Stimulated activated CD8-positive, alpha-beta memory T cell treated with anti-CD3 and anti-CD28 coated beads, Interleukin-15, amount 100 ng/mL, for 24 hours (primary cell): ENCODE measurements around the gene ELOA.
A peak's percentile ranks its signal among the peaks of the same experiment; 100 is the strongest.
"Not testable (repeated sequence)": the region's sequence is repeated elsewhere in the genome, so short reads cannot be mapped to it uniquely, and the experiment has no call there.

ENCODE experiments used
- DNase-seq: peaks from one replicate; pipeline ENCODE4 v3.0.0-alpha.2; 2020; ENCODE audit warnings: low read depth

The ELOA gene

GRCh38 chr1:23784846-23785245 lies 41.6 kb downstream of the ELOA start:
- DNase-seq: no peak

DNA sequence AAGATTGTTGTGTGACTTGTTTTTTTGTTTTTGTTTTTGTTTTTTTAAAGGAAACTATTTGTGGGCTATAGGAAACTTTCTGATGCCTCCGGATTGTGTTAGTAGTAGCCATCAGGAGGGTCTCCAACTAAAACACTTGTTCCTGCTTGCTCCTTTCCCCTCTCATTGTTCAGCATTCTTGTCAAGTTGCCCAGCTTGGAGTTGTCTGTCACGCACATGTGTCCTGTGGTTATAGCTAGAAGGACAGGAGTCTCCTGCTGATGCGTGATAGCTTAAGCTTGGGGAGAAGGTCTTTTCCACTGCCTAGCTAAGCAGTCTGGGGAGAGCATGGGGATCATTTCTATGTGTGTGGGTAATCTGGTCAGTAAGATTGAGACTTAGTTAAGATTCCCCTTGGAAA lies 44.4 kb downstream of the ELOA start:
- DNase-seq: no peak

DNA sequence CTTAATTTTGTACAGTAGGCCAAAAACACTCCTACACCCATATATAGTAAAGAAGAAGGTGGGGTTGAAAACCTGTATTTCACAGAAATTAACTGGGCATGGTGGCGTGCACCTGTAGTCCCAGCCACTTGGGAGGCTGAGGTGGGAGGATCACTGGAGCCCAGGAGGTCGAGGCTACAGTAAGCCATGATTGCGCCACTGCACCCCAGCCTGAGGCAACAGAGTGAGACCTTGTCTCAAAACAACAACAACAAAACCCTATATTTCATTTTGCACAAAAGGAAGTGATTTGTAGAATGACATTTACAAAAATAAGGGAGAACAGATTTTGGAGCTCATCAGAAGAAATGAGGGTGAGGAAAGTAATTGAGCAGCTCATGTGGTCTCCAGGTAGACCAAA lies 45.4 kb downstream of the ELOA start:
- DNase-seq: no peak

GRCh38 chr1:23790696-23791515 lies 47.6 kb downstream of the ELOA start, which contains the start of gene LYPLA2:
Gene LYPLA2 (plus strand): TSS chr1:23791145. CDS start chr1:23792683, 1,538 bp downstream.
- peak; percentile 71 for DNase-seq

GRCh38 chr1:23791516-23792047 lies 48.3 kb downstream of the ELOA start:
- DNase-seq: no peak

- DNase-seq: no peak
Observed at GRCh38 chr1:23792151-23792945, 49.1 kb downstream of the ELOA start.

- no peak for DNase-seq
Observed at GRCh38 chr1:23793018-23793781, 49.9 kb downstream of the ELOA start.

GRCh38 chr1:23793861-23794731 lies 50.8 kb downstream of the ELOA start:
- no peak for DNase-seq

DNA sequence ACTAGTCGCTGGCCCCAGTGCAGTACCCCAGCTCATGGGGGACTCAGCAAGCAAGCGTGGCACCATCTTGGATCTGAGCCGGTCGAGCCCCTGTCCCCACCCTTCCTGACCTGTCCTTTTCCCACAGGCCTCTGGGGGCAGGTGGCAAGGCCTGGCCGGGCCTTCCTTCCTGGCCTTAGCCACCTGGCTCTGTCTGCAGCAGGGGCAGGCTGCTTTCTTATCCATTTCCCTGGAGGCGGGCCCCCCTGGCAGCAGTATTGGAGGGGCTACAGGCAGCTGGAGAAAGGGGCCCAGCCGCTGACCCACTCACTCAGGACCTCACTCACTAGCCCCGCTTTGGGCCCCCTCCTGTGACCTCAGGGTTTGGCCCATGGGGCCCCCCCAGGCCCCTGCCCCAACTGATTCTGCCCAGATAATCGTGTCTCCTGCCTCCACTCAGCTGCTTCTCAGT lies 51.5 kb downstream of the ELOA start:
- DNase-seq: not testable (repeated sequence)

- DNase-seq: no peak
Observed at GRCh38 chr1:23795676-23796465, 52.6 kb downstream of the ELOA start.

DNA sequence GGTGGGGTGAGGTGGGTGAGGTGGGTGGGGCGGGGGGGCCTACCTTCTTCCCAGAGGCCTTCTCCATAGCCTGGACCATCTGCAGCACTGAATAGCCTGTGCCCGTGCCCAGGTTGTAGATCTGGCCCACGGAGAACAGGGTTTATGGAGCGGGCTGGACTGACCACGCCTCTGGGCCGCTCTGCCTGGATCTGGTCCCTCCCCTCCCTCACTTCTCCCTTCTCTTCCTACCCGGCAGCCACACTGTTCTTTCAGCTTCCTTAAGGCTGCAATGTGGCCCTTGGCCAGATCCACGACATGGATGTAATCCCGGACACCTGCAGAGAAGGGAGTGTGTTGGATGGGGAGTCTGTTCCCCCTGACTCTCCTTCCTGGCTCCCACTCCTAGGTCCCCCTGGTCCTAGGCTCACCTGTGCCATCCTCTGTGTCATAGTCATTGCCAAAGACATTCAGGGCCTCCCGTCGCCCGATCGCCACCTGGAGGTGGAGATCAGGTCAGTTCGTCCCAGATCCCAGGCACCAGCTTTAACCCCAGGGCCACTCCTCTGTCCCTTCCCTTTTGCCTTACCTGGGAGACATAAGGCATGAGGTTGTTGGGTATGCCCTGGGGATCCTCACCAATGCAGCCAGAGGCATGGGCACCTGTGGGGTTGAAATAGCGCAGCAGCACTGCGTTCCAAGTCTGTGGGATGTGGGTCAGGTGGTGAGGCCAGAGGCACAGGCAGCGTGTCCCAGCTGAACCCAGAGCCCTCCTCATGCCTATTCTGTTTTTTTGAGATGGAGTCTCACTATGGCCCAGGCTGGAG lies 53.4 kb downstream of the ELOA start:
- DNase-seq: no peak

DNA sequence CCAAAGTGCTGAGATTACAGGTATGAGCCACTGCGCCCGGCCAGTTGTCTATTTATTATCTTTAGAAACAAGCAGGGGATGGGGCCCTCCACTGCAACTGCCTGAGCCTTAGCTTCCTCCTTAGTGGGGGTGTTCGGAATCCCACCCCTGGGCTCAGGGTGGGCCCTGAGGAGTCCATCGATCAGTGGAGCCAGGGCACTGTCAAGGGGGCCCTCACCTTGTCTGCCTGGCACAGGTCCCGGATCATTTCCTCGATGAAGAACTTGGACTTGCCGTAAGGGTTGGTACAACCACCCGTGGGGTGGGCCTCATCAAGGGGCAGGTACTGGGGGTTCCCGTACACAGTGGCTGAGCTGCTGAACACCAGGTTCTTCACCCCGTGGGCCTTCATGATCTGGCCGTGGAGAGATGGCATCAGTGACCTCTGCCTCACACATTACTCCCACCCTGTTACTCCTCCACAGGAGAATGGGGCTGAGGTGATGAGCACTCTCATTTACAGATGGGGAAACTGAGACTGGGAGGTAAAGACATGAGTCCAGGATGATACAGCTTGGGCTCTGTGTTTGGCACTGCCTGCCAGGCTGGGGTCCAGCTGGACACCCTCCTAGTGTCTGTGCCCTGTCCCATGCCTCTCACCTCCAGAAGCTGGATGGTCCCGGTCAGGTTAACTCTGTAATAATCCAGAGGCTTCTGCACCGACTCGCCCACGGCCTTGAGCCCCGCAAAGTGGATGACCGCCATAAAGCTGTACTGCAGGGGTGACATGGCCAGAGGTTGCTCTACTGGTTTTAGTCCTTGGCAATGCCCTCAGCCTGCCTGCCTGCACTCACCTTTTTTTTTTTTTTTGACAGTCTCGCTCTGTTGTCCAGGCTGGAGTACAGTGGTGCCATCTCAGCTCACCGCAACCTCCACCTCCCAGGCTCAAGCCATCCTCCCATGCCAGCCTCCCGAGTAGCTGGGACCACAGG lies 54.5 kb downstream of the ELOA start:
- DNase-seq: no peak

GRCh38 chr1:23798662-23799142 lies 55.4 kb downstream of the ELOA start:
- no peak for DNase-seq

GRCh38 chr1:23799255-23799569 lies 55.9 kb downstream of the ELOA start:
- DNase-seq: no peak

DNA sequence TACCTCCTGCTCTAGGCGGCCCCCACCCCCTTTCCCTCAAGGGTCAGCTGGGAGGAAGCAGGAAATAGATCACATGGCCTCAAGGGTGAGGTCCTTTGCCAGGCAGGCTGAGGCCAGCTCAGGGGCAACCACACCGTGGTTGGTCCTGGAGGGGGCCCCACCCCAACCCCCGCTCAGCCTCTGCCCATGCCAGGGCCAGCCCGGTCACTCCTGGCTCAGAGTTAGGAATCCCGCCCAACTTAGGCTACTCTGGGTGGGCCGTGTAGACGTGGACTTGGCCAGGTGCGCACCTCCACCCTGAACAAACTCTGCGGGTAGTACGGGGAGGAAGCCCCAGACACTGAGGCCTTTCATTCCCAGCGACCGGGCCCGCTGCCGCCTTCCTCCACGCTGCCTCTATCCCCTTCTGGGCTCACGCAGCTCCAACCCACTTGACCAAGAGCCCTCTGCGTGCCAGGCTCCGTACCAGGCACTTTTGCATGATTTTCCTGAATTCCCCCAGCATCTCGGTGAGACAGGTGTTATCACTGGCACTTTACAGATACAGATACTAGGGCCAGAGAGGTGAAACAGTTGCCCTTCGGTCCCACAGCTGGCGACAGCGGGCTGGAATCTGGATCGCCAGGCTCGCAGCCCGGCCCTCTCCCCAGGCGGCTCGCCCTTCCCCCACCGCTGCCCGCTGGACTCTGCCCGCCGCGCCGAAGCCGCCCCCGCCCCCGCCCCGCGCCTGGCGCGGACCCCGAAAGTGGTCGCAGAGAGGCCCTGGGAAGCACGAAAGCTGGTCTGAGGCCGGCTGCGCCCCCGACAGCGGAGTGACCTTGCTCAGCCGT lies 56.5 kb downstream of the ELOA start:
- DNase-seq: no peak

GRCh38 chr1:23800400-23801337 lies 57.4 kb downstream of the ELOA start, which contains the start of gene GALE:
Gene GALE (minus strand): TSS chr1:23800754. CDS start chr1:23799007, 1,747 bp downstream.
- DNase-seq: peak; percentile 96
